SJSA1 (cell line): ENCODE measurements around the gene HOXB6. TPM values are rescaled to one million over a fixed set of nuclear protein-coding genes. Genes with fewer than 3 reads are reported as not detected.

Experiments
- DNase-seq, 2 experiments: peaks; one replicate each; pipeline ENCODE4 v3.0.0-alpha.2; 2015 to 2020; ENCODE audit warnings: low spot score in 2 of 2, low read depth in 1 of 2
- H3K27ac ChIP-seq: fragments of 250-450 bp; sonication (Bioruptor Pico); 2 replicates; pipeline ENCODE4 v1.5.1; 2020; ENCODE audit warnings: mild to moderate bottlenecking, moderate library complexity
- H3K27me3 ChIP-seq: fragments of 250-450 bp; sonication (Bioruptor Pico); replicated peaks from 2 replicates; pipeline ENCODE4 v1.5.1; 2020; ENCODE audit warnings: mild to moderate bottlenecking, moderate library complexity
- H3K36me3 ChIP-seq: fragments of 250-450 bp; sonication (Bioruptor Pico); 2 replicates; pipeline ENCODE4 v1.5.1; 2020; ENCODE audit warnings: mild to moderate bottlenecking
- H3K4me1 ChIP-seq: fragments of 250-450 bp; sonication (Bioruptor Pico); replicated peaks from 2 replicates; pipeline ENCODE4 v1.6.1; 2021; ENCODE audit warnings: mild to moderate bottlenecking
- H3K4me3 ChIP-seq: fragments of 250-450 bp; sonication (Bioruptor Pico); 2 replicates; pipeline ENCODE4 v1.5.1; 2020; ENCODE audit warnings: mild to moderate bottlenecking
- H3K9me3 ChIP-seq: fragments of 250-450 bp; sonication (Bioruptor Pico); replicated peaks from 2 replicates; pipeline ENCODE4 v1.5.1; 2020; ENCODE audit warnings: mild to moderate bottlenecking
- total RNA-seq: library from RNA; depleted of rRNA; stranded (reverse); fragments of >200 nt; shearing (Covaris generic); gene quantifications from 2 replicates; pipeline ENCODE4 v1.2.3, GENCODE V29; 2014

HOXB6 gene
- total RNA-seq, 1 experiment from 2014 or later: 4.8 TPM

GRCh38 chr17:48587276-48588073 is 17.3 kb downstream of the HOXB6 start:
- Histone ChIP-seq H3K27ac (no peak overlapping the region), H3K4me3 (no peak overlapping the region), H3K9me3 (no peaks in the 10 kb centered on the region), H3K36me3 (no peaks in the 10 kb centered on the region), H3K4me1 (peaks cover 22% of the 10 kb centered on the region), H3K27me3 (no peaks in the 10 kb centered on the region)
- DNase-seq: no peak

GRCh38 chr17:48586355-48587258 is 18.2 kb downstream of the HOXB6 start:
- H3K9me3 ChIP-seq: no peaks in the 10 kb centered on the region
- H3K4me1 ChIP-seq: peaks cover 22% of the 10 kb centered on the region
- no peak overlapping the region for H3K4me3 ChIP-seq
- no peak for DNase-seq
- H3K27ac ChIP-seq: no peak overlapping the region
- no peaks in the 10 kb centered on the region for H3K36me3 ChIP-seq
- no peaks in the 10 kb centered on the region for H3K27me3 ChIP-seq

GRCh38 chr17:48584223-48584741 is 20.5 kb downstream of the HOXB6 start:
- Histone ChIP-seq H3K4me3 (no peak overlapping the region), H3K27me3 (no peaks in the 10 kb centered on the region), H3K27ac (no peak overlapping the region), H3K9me3 (no peaks in the 10 kb centered on the region), H3K36me3 (no peaks in the 10 kb centered on the region), H3K4me1 (peaks cover 22% of the 10 kb centered on the region)
- DNase-seq: no peak

GRCh38 chr17:48583708-48584222 is 21.0 kb downstream of the HOXB6 start:
- DNase-seq: no peak
- H3K4me3 ChIP-seq: no peak overlapping the region
- H3K27me3 ChIP-seq: no peaks in the 10 kb centered on the region
- no peaks in the 10 kb centered on the region for H3K9me3 ChIP-seq
- H3K27ac ChIP-seq: no peak overlapping the region
- peaks cover 24% of the 10 kb centered on the region for H3K4me1 ChIP-seq
- no peaks in the 10 kb centered on the region for H3K36me3 ChIP-seq

GRCh38 chr17:48582750-48583069 is 22.1 kb downstream of the HOXB6 start:
- Histone ChIP-seq H3K4me3 (no peak overlapping the region), H3K27ac (no peak overlapping the region), H3K4me1 (peaks cover 25% of the 10 kb centered on the region), H3K36me3 (no peaks in the 10 kb centered on the region), H3K9me3 (no peaks in the 10 kb centered on the region), H3K27me3 (no peaks in the 10 kb centered on the region)
- no peak for DNase-seq

- H3K4me1 ChIP-seq: peaks cover 29% of the 10 kb centered on the region
- no peak for DNase-seq
- no peaks in the 10 kb centered on the region for H3K27me3 ChIP-seq
- H3K4me3 ChIP-seq: no peak overlapping the region
- no peaks in the 10 kb centered on the region for H3K9me3 ChIP-seq
- peaks cover 3% of the 10 kb centered on the region; the same call in 1 of the 2 replicates for H3K36me3 ChIP-seq
- no peak overlapping the region for H3K27ac ChIP-seq
These were observed 24.8 kb downstream of the HOXB6 start for GRCh38 chr17:48579760-48580554.

- H3K36me3 ChIP-seq: peaks cover 3% of the 10 kb centered on the region; the same call in 1 of the 2 replicates
- H3K9me3 ChIP-seq: no peaks in the 10 kb centered on the region
- no peak overlapping the region for H3K4me3 ChIP-seq
- H3K4me1 ChIP-seq: peaks cover 33% of the 10 kb centered on the region
- H3K27ac ChIP-seq: no peak overlapping the region
- no peak for DNase-seq
- no peaks in the 10 kb centered on the region for H3K27me3 ChIP-seq
These were observed 25.4 kb downstream of the HOXB6 start for GRCh38 chr17:48579471-48579759.

- DNase-seq: no peak
- Histone ChIP-seq H3K9me3 (no peaks in the 10 kb centered on the region), H3K27me3 (no peaks in the 10 kb centered on the region), H3K36me3 (peaks cover 3% of the 10 kb centered on the region; the same call in 1 of the 2 replicates), H3K4me3 (peak overlapping the region; percentile 63), H3K27ac (no peak overlapping the region), H3K4me1 (peaks cover 33% of the 10 kb centered on the region)
These were observed 25.9 kb downstream of the HOXB6 start for GRCh38 chr17:48578616-48579470.

- Histone ChIP-seq H3K36me3 (peaks cover 3% of the 10 kb centered on the region; the same call in 1 of the 2 replicates), H3K9me3 (no peaks in the 10 kb centered on the region), H3K27me3 (no peaks in the 10 kb centered on the region), H3K4me1 (peaks cover 33% of the 10 kb centered on the region), H3K4me3 (peak within 1 kb of the TSS; percentile 63), H3K27ac (peak within 1 kb of the TSS; percentile 37; the same call in 1 of the 2 replicates)
- DNase-seq: peak; percentile 78 to 83
These were observed 26.7 kb downstream of the HOXB6 start, which contains the start of gene HOXB4 for GRCh38 chr17:48577946-48578615. TSS of gene HOXB4 (minus strand) at chr17:48578350. CDS start at chr17:48578319, 31 bp downstream.

GRCh38 chr17:48577330-48577945 is 27.3 kb downstream of the HOXB6 start:
- peaks cover 3% of the 10 kb centered on the region; the same call in 1 of the 2 replicates for H3K36me3 ChIP-seq
- no peaks in the 10 kb centered on the region for H3K27me3 ChIP-seq
- H3K4me1 ChIP-seq: peaks cover 33% of the 10 kb centered on the region
- no peak overlapping the region for H3K27ac ChIP-seq
- DNase-seq: peak in 1 of 2 experiments; percentile 47
- peak overlapping the region; percentile 63 for H3K4me3 ChIP-seq
- no peaks in the 10 kb centered on the region for H3K9me3 ChIP-seq

GRCh38 chr17:48576479-48577309 is 28.1 kb downstream of the HOXB6 start:
- Histone ChIP-seq H3K4me1 (peaks cover 33% of the 10 kb centered on the region), H3K9me3 (no peaks in the 10 kb centered on the region), H3K36me3 (peaks cover 3% of the 10 kb centered on the region; the same call in 1 of the 2 replicates), H3K4me3 (peak overlapping the region; percentile 63), H3K27ac (no peak overlapping the region), H3K27me3 (no peaks in the 10 kb centered on the region)
- DNase-seq: peak in 1 of 2 experiments; percentile 49
